COLO829 (cell line): Measurements from ENCODE around the gene SLC26A5.
"Not testable (repeated sequence)": the region's sequence is repeated elsewhere in the genome, so short reads cannot be mapped to it uniquely, and the experiment has no call there.

ENCODE experiments used
- DNase-seq: peaks from one replicate; pipeline ENCODE4 v3.0.0; 2012; ENCODE audit warnings: low spot score

The SLC26A5 gene, protein sequence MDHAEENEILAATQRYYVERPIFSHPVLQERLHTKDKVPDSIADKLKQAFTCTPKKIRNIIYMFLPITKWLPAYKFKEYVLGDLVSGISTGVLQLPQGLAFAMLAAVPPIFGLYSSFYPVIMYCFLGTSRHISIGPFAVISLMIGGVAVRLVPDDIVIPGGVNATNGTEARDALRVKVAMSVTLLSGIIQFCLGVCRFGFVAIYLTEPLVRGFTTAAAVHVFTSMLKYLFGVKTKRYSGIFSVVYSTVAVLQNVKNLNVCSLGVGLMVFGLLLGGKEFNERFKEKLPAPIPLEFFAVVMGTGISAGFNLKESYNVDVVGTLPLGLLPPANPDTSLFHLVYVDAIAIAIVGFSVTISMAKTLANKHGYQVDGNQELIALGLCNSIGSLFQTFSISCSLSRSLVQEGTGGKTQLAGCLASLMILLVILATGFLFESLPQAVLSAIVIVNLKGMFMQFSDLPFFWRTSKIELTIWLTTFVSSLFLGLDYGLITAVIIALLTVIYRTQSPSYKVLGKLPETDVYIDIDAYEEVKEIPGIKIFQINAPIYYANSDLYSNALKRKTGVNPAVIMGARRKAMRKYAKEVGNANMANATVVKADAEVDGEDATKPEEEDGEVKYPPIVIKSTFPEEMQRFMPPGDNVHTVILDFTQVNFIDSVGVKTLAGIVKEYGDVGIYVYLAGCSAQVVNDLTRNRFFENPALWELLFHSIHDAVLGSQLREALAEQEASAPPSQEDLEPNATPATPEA

DNA sequence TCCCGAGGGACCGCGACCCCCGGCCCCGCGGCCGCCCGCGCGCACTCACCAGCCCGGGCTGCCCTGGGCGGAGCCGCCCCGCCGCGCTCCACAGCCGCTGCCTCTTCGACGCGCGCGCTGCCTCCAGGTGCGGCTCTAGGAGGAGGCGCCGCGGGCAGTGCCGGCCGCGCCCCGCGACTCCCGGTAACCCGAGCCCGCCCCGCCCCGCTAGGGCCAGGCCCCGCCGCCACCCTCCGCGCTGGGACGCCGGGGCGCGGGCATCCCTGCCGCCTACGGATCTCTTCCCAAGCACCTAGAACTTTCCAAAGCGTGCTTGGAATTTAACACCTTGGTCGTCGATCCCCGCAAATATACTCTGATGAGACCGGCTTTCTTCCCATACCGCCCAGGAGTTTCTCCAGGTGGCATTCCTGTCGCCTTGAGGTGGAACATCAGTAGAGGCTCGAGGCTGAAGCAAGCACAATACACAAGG lies at the start of gene SLC26A5:
TSS of gene SLC26A5 (minus strand) at position 159 of the 472 bp plus-strand sequence. CDS start 24,693 bp downstream, outside the sequence.
- no peak for DNase-seq

DNA sequence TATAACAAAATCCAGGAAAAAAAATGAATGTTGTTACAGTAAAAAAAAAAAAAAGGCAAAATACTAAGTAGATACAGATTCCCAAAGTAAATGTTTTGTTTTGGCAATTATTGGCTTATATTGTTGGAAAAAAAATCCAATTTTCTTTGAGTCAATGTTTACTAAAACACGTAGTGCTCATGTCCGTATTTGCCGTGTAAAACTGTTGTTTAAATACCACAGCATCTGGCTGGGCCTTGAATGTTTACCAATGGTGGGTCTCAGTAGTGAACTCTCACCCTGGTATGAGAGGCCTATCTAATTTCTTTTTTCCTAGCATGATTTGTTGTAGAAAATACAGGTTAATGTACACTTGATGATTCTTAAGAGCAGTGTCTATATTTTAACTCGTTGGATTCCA lies 41.4 kb upstream of the SLC26A5 start:
- no peak for DNase-seq

DNA sequence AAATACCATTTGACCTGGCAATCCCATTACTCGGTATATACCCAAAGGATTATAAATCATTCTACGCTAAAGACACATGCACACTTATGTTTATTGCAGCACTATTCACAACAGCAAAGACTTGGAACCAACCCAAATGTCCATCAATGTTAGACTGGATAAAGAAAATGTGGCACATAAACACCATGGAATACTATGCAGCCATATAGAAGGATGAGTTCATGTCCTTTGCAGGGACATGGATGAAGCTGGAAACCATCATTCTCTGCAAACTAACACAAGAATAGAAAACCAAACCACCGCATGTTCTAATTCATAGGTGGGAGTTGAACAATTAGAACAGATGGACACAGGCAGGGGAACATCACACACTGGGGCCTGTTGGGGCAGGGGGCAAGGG lies 40.9 kb upstream of the SLC26A5 start:
- DNase-seq = not testable (repeated sequence)

DNA sequence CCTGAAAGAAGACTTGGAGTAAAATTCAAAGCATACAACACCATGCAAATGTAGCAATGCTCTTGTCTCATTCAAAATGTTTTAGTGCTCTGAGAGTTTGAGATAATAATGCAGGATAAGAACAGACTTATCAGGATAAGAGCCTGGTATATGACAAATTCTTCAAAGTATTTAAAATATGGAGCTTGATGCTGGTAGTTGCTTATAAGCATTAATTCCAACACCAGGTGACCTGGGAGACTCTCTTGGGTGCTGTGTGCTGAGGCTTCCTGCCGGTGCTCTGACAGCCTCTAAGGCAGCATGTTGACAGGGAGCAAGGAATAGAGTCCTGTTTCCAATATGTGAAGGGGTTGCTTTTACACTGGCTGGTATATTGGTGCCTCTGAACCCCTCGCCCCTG lies 34.8 kb upstream of the SLC26A5 start:
- no peak for DNase-seq

DNA sequence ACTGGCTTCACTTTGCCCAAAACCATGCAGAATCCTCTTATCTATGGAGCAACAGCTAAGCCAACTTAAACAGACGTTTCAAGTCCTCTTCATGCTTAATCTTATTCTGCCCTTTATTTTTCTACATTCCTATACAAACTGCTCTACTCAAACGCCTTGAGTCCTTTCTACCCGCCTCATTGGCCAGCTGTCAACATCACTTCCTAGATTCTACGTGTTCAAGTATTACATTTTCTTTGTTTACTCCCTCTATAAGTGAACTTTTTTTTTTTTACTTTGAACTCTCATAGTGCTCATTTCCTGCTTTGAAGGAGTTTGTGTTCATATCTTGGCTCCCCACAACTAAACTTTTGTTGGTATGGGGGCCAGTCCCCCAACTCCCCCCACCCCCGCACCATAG lies 28.9 kb upstream of the SLC26A5 start:
- DNase-seq = no peak

DNA sequence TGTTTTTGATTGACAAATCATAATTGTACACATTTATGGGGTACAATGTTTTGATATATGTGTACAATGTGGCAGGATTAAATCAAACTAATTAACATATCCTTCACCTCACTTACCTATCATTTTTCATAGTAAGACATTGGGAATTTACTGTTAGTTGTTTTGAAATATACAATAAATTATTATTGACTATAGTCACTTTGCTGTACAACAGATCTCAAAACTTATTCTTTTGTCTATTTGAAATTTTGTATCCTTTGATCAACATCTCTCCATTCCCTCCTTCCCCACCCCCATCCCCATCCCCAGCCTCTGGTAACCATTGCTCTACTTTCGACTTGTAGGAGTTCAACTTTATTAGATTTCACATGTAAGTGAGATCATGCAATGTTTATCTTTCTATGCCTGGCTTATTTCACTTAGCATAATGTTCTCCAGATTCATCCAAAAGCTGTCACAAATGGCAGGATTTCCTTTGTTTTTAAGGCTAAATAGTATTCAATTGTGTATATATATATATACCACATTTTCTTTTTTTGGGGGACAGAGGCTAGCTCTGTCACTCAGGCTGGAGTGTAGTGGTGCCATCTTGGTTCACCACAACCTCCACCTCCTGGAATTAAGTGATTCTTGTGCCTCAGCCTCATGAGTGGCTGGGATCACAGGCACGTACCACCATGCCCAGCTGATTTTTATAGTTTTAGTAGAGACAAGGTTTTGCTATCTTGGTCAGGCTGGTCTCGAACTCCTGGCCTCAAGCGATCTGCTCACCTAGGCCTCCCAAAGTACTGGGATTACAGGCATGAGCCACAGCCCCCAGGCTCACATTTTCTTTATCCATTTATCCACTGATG lies 23.3 kb upstream of the SLC26A5 start:
- DNase-seq = no peak

DNA sequence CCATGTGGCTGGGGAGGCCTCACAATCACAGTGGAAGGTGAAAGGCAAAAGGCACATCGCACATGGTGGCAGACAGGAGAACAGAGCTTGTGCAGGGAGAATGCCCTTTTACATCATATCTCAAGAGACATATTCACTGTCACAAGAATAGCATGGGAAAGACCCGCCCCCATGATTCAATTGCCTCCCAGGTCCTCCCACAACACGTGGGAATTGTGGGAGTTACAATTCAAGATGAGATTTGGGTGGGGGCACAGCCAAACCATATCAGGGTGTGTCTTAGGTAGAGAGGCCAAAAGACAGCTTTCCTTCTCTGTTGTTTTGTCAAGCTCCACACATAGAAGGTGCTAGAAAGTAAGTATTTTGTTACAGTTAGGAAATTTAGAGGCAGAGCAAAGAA lies 20.8 kb upstream of the SLC26A5 start:
- DNase-seq = no peak

DNA sequence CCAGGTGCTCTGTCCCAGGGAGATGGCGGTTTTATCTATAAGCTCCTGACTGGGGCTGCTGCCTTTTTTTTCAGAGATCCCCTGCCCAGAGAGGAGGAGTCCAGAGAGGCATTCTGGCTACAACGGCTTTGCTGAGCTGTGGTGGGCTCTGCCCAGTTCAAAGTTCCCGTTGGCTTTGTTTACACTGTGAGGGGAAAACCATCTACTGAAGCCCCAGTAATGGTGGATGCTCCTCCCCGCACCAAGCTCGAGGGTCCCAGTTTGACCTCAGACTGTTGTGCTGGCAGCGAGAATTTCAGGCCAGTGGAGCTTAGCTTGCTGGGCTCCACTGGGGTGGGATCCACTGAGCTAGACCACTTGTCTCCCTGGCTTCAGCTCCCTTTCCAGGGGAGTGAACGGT lies 16.4 kb upstream of the SLC26A5 start:
- no peak for DNase-seq

DNA sequence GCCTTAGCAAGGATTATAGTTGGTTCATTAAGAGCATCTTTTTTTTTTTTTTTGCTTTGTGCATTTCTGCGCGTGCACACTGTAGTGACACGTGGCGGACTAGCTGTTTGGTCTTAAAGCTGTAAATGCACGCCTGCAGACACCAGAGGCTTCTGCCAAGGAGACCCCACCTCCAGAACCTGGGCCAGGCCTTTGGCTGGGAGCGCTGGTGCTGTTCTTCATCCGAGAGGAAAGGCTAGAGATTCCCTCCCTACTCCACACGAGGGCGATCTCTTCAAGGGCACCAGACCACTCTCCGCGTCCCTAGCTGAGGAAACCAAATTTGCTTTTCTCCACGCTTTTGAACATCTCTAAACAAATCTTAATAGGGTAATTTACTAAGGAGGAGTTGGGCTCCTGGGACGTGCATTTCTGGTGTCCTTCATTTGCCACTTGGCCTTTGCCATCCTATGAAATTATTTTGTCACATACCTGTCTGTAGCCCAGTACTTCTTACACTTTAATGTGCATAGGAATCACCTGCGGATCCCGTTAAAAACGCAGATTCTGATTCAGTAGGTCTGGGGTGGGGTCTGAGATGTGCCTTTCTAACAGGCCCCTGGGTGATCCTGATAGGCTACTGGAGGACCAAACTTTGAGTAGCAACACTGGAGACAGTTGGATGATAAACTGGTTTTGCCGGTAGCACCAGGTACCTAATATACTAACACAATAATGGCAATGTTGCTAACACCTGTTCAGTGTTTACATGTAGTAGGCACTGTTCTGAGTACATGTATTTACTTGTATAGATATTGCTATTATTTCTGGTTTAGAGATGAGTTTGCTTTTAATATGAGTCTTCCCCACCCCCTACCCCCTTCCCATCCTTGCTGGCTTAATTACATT lies 1.3 kb upstream of the SLC26A5 start:
- peak; percentile 79 for DNase-seq

DNA sequence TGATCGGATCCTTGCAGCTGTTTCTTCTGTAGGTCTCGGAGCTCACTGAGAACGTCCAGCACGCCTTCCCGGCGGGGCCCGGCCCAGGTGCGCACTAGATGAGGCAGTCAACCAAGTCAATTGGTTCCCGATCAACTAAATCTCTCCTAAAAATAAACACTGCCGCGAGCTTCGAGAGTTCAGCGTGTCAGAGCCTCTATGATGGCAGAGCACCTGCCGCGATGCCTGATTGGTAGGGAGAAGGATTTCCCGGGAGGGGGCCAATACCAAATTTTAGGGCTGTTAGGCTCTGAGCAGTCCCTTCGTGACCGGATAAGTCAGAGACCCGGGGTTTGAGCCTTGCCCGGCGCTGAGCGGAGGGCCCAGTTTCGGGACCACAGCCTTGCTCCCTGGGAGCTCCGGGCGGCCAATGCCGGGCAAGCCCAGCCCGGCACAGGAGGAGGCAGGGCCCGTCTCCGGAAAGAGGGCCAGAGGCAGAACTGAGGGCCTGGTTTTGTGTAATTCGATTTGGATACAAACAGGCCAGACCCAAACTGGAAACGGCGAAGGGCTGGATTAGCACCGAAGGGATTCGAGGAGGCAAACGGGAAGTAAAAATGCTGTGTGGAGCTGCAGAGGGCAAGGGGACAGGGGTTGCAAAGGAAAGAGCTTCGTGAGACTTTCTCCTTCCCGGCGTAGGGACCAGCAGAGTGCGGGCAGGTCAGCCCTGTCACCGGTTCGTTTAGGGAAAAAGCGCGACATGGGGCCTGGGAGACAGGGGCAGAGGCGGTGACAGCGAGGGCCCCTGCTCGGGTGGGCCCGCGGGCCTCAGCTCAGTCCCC lies 569 bp downstream of the SLC26A5 start:
- no peak for DNase-seq

DNA sequence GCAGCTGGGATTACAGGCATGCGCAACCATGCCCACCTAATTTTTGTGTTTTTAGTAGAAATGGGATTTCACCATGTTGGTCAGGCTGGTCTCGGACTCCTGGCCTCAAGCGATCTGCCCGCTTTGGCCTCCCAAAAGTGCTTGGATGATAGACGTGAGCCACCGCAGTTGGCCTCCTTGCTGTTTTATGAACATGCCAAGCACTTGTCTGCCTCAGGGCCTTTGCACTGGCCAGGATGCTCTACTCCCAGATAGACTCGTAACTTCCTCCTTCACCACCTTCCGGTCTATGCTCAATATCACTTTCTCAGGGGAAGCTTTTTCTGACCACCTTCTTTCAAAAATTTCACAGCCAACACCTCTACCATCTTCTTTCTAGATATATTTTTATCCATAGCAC lies 6.3 kb downstream of the SLC26A5 start:
- no peak for DNase-seq

DNA sequence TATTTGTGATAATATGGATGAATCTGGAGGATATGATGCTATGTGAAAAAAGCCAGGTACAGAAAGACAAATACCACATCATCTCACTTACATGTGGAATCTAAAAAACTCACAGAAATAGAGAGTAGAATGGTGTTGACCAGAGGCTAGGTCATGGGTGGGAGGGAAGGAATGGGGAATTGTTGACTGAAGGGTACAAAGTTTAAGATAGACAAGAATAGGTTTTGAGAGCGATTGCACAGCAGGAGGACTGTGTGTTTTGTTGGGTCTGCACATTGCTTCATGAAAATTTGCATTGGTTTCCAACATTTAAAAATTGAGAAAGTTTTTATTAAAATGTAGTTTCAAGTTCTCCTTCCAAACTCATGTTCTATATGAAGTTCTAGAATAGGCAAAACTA lies 8.4 kb downstream of the SLC26A5 start:
- no peak for DNase-seq

DNA sequence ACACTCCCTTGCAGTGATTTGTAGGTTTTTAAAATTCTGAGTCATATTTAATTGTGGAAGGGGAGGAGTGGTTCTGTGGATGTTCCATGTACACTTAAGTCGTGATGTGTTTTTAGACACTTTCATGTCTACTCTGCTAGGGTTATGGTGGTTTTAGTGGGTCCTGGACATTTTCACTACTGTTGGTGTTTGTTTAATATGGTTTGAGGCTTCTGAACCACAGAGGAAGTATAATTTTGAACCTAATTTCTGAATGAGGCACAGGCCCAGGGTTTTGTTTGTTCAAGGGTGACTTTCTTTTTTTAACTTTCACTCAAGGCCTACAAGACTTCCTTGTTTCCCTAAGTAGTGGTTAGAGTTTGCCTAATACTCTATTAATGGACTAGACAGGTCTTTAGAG lies 13.3 kb downstream of the SLC26A5 start:
- no peak for DNase-seq

DNA sequence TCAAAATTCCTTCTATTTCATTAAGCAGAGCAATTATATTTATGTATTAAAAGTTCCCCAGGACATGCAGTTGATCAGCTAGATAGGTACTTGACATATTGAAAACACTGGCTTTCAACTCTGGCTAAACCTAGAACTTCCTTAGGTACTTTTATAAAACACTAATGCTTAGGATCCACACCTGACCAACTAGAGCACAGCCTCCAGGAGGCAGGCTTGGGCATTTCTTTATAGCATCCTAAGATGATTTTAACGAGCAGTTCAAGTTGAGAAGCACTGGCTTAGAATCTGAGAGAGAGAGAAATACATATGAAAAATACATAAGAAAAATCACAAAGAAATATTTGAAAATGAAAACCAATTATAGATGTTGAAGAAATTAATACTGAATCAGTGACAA lies 20.8 kb downstream of the SLC26A5 start:
- DNase-seq = no peak

DNA sequence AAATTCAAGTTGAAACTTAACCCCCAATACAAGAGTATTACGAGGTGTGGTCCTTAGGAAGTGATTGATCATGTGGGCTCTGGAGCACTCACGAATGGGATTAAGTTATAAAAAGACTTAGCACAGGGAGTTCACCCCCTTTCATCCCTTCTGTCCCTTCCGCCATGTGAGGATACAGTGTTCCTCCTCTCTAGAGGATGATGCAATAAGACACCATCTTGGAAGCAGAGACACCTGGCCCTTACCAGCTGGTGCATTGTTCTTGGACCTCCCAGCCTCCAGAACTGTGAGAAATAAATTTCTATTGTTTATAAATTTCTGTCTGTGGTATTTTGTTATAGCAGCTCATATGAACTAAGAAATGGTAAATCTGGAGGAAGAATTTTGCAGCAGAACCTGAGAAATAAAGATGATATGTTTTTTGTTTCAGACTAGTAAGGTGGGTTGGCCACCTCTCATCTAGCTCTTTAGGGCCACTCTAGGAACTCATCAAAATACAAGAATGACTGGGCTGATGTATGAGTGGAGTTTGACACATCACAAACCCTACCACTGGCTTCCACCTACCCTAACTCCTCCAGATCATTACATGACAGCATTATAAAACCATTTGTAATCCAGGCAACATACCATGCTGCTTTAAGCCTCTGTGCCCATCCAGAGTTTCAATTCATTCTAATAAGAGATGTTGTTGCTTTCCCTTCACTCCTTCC lies 22.4 kb downstream of the SLC26A5 start:
- no peak for DNase-seq

DNA sequence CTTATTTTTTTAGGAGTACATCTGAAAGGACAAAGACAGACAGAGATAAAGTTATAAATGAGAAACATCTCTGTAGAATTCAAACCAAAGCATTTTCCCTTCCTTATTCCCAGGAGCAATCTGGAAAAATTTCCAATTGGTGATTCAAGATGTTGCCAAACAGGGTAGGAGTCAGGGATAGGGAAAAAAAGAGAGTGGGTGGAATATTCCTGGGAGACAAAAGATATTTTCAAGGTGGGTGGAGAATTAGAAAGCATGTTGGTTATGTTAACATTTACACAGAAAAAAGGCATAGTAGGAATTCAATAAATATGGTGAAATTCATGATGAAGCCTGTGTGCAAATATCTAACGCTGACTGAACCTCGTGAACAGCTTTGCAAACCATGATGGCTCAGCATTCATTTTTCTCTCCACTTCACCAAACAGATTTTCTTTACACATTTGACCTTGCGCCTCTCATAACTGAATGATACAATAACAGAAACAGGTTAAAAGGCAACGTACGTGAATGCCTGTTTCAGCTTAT lies 25.1 kb downstream of the SLC26A5 start:
- no peak for DNase-seq

DNA sequence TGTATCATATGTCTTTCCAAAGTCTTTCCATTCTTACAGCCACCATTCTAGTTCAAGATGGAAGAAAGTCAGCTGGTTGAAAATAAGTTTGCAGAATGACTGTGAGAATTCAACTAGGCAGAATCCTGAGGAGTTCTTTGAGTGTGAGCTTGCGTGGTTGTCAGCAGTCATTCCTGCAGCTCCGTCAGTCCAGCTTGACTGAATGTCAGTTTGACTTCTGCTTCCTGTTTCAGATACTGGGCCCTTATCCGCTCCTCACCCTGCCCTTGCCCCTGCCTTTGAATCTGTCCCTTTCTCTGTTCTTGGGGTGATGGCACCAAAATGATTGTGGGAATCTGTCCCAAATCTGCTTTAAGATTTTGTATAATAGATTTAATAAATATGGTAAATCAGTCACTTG lies 27.8 kb downstream of the SLC26A5 start:
- DNase-seq = no peak

DNA sequence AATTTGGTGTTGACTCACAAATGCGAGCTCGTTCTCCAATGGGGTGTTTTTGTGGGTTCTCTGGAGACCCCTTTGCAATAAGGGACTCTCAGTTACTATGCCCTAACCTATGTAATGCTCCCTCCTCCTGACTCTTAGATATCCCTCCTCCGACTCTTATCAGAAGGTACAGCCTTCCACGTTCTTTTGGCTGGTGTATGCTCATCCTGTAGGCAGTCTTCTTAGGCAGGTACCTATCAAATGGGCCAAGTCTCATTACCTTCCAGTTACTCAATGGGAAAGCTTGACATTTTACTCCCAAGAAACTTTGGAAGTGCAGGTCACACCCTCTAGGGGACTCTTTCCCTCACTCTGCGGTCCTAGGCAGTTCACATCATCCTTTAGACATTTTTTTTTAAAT lies 32.6 kb downstream of the SLC26A5 start:
- DNase-seq = no peak

DNA sequence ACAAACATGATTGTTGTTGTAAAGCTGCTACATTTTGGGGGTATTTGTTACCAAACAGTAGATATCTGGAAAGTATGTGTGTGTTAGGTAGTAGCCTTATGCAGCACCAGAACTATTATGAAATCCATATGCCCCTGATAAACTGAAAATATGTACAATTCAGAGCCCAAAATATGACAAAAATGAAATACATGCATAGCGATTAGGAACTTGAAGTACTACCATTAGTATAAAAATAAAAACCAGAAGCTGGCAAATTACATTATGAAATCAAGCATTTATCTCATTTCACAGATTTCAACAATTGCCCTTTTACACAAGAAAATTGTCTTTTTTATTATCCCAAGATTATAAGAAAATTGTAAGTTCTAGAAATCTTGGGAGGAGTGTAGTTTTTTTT lies 33.9 kb downstream of the SLC26A5 start:
- no peak for DNase-seq
